Hematopoietic multipotent progenitor cell treated with erythropoietin and hydrocortisone succinate and interleukin-3 and kit ligand, for 8 days (in vitro differentiated cells): ENCODE data around the gene FIGN.

ENCODE experiments used
- DNase-seq: peaks from one replicate; pipeline ENCODE4 v3.0.0-alpha.2; 2015

The FIGN gene

DNA sequence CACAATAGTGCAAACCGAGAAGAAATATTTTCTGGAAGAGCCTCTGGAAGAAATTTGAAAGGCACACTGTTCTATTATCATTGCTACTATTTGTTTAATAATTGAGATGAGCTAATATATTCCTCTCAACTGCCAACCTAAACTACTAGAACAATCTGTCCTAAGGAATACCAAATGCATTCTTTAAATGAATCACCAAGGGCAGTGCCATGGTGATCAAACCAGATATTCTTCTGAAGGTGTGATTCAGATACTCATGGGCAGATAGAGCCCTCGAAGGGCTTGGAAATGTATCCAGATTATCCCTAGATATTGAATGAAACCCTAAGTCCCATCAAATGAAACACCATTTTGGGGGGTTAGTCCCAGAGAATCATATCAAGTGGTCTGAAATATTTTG is 76.6 kb downstream of the FIGN start:
- DNase-seq, result no peak

DNA sequence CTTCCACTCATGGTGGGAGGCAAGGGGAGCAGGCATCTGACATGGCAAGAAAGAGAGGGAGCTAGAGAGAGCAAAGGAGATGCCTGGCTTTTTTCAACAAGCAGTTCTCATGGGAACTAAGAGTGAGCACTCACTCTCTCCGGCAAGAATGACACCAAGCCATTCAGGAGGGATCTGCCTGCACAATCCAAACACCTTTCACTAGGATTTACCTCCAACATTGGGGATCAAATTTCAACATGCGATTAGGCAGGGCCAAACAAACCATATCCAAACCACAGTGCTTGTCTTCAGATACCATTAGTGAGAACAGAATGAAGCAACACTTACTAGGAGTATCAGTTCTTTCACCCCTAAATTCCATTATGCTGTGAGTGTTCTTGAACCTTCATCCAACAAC is 77.3 kb downstream of the FIGN start:
- DNase-seq, result no peak

DNA sequence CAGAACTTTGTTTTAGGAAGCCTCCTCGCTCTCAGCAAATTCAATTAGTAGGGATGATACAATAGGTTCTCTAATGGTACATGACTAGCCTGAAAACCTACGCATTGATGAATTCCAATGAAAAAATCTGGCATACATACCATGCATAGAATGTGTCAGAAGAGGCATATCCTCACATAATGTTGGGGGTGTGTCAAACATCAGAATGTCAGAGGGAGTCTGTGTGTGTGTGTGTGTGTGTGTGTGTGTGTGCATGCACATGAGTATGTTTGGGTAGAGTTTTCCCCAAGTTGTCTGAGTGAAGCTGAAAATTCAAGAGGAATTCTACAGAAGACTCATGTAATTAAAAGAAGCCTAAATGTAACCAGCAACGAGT is 78.5 kb downstream of the FIGN start:
- no peak for DNase-seq

DNA sequence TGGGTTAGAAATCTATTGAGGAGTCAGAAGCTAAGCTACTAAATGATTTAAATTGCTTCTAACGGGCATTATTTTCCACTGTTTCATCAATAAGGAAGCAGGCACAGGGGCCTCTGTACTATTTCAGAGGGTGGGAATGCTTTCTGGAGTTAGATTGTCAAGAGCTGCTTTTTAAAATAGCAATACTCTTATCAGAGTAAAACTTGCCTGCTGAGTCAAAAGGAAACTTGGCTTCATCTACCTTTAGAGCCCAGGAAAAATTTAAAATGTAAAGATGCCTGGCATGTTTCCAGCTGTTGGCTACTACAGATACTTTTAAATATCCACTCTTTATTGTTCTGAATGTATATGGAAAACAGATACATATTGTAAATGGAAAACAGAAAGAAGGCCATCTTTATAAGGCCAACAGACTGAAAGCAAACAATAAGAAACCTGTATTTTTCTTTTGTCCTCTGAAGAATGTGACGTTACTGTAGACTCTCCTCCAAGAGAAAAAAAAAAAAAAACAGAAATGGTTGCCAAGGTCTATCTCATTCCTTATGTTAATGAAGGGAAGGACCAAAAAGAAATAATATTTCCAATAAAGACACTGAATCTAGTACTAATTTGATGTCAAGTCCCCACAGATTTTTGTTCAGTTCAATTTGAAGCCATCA is 79.1 kb downstream of the FIGN start:
- no peak for DNase-seq

DNA sequence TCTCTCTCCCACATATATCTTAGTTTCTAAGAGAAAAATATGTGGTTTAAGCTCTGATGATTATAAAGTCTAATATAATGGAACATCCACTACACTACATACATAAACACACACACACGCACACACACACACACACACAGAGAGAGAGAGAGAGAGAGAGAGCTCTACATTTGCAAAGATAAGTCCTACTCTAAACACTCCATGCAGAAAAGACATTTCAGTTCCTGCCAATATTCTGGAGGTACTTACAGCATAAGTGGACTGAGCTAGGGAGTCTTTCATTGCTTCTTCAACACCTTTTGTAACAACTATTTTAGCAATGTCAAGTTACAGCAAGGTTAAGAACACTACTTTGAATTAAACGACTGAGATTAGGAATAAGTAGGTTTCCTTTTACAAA is 80.1 kb downstream of the FIGN start:
- no peak for DNase-seq

DNA sequence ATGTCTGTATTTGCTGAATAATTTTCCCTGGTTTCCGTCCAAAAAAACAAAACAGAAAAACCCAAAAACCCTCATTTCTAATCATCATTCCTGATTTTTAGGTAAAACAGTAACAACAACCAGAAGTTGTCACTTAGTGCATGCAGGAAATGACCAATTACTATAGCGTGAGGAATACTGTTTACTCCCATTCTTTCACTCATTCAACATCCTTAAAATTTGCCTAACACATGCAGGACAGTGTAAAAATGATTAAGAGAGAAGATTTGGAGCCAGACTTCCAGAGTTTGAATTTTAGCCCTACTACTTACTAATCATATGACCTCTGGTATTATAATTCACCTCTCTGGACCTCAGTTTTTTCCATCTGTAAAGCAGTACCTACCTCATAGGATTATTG is 83.1 kb downstream of the FIGN start:
- no peak for DNase-seq

DNA sequence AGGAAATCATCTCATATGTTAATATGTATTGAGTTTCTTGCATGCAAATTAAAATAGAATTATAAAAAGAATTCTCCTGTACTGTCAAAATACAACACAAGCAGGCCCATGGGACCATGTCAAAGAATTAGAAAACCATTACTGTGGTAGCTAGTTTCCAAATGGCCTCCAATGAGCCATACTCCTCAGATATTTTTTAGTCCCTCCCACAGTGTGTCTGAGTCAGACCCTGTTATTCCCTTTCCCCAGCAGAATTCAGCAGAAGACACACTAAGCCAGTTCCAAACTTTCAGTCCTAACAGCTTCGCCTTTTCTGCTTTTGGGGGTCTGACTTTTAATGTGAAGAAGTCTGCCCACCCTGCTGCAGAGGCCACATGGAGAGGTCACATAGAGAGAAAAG is 86.7 kb downstream of the FIGN start:
- DNase-seq, result no peak

DNA sequence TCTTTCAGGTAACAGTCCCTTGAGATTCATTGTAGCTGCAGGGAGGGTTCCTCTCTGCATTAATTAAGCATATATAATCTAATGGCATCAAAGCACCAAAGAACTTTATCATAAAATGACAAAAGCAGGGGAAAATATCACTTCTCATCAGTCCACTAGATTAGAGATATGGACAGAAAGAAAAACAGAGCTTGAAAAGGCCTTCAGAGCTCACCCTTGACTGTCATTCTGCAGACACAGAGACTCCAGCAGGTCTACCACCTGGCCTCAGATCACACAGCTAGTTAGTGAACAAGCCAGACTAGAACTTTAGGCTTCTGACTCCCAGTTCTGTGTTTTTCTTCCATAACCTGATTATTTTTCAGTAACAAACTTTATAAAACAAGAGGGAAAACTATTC is 88.5 kb downstream of the FIGN start:
- DNase-seq, result no peak

DNA sequence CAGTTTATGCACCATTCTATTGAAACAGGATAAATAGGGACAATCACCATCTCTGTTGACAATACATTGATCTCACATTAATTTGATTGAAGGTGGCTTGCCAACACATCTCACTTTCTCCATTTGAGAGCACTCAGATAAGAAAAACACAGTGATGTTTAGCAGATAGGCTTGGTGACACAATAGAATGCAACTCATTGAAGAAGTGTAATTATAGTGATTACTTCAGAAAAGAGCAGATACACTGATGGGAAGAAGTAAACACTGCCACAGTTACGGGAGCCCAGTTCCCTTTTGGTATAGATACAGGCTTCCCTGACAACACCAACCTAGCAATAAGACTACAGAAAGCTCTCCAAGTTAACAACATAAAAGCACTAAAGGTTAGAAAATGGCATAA is 89.1 kb downstream of the FIGN start:
- DNase-seq, result no peak

DNA sequence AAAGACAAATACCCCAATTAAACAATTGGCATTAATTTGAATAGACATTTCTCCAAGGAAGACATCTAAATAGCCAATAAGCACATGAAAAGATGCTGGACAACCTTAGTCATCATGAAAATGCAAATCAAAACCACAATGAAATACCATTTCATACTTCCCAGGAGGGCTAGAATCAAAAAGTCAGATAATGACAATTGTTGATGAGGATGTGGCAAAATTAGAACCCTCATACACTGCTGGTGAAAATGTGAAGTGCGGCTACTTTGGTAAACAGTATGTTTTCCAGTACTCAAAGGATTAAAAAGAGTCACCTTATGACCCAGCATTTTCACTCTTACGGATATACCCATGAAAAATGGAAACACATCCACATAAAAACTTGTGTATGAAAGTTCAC is 91.6 kb downstream of the FIGN start:
- DNase-seq, result no peak

DNA sequence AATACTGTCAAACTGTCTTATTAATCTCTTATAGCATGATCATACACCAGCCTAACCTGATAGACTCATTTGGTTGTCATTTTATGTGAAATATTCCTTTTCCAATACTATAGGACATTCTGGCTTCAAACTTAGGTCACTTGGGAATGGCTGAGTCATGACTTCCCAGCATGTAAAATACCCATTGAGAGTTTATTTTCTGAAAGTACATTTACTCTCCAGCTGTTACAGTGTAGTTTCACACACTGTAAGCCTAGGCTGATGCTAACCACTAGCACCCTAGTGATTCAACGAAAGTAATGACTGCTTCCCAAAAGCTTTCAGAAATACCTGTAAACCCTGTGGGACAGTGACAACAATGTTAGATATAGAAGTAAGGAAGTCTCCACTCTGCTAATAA is 93.8 kb downstream of the FIGN start:
- no peak for DNase-seq

DNA sequence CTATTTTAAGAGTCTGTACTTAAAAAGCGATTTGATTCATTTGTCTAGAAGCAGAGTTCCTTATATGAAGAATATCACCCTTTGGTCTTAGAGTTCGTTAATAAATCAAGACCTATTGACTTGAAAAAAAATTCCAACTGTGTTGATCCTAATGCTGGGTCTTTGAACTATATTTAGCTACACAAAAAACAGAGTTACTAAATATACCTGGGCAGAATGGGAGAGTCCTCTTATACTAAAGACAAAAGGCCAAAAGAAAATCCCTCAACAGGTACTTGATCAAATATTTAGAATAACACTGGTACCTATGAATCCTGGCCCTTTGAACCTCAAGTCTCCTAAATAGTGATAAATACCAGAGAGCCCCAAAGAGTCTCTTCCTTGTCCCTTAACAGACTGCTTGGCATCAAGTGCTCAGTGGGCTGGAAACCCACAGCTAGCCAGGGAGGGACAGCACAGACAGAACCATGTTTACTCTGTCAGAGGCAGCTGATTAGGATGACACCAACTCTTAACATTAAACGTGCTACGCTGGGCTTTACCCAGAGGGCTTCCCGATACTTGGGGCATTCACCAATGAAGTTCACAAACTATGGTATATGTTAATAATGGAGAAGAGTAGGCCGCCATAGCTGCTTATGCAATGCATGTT is 95.1 kb downstream of the FIGN start:
- no peak for DNase-seq

DNA sequence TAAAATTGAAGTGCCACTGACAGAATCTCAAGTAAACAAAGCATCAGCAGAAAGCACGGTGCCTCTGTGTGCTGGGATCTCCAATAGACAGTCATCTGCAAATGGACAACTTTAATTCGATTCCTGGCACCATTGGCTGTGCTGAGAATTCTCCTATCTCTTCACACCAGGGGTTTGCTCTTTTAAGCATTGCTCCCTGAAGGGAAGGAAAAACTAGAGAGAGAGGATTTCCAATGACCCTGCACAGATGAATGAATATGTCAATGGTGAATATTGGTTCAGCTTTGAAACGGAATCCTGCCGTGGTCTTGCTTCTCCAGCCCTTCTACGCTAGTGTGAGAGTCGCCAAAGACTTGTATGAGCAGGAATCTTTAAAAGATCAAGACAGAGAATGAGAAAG is 97.9 kb downstream of the FIGN start:
- DNase-seq, result no peak

DNA sequence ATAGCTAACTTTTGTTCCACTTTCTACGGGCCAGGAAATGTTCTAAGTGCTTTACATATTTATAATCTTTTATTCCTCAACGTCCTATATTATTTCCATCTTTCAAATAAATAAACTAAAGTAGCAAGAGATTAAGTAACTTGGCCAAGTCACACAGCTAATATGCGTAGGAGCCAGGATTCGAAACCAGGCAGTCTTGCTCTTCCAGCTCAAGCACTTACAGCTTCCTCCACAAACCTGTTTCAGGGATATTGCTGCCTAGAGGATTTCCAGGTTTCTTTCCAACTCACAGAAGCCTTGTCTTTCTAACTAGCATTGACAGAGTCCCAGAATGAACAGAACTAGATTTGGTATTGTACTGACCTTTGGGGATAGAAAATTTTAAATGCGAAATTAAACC is 102.5 kb downstream of the FIGN start:
- no peak for DNase-seq

DNA sequence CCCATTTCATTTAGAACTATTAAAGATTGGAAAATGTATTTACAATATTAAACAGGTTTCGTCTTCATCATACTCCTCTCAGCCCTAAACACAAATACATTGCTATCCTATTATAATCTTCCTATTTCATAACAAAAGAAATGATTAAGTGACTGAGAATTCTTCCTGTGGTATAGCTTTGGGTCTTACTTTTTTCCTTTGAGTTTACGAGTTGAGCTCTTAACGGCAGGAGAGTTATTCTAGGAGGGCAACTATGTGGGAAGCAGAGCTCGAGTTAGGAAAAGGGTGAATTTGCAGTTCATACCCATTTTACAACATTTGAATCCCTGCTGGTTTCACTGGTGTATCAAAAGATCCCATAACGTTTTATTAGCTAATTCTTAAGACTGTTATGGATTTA is 105.0 kb downstream of the FIGN start:
- no peak for DNase-seq

DNA sequence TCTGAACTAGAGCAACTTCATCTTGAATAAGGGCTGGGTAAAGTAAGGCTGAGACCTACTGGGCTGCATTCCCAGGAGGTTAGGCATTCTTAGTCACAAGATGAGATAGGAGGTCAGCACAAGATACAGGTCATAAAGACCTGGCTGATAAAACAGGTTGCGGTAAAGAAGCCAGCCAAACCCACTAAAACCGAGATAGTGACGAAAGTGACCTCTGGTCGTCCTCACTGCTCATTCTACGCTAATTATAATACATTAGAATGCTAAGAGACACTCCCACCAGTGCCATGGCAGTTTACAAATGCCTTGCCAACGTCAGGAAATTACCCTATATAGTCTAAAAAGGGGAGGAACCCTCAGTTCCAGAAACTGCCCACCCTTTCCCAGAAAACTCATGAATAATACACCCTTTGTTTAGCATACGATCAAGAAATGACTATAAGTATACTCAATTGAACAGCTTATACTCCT is 109.1 kb downstream of the FIGN start:
- no peak for DNase-seq

DNA sequence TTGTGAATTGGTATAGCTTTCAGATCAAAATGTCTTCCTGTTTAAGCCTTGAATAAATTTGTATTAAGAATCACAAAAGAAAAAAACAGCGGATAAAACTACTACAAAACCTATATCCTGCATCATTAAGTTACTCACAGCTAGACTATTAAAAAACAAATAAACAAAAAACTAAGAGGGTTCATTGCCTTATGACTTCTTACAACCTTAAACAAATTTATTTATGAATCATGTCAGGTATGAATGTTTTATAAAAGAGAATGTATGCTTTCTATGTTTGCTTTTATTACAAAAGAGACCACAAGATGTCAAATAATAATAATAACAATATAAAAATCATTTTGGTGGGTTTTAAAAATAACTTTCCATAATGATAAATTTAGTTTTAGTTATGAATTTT is 109.6 kb downstream of the FIGN start:
- DNase-seq, result no peak

DNA sequence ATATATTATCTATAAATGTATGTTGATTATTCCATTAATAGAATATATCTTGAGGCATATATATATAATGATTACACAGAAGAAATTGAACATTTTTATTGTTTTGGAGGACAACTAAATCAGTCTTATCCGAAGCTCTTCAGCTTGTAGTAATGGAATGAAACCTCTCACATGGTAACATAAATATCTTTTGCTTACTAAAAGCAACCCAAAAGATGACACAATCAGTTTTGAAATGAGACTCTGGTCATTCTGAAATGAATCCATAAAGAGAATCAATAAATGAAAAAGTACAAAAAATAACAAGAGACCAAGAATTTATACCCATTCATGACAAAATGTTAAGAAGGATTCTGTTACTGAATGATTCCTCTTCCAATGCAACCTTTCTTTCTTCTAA is 110.2 kb downstream of the FIGN start:
- DNase-seq, result no peak

DNA sequence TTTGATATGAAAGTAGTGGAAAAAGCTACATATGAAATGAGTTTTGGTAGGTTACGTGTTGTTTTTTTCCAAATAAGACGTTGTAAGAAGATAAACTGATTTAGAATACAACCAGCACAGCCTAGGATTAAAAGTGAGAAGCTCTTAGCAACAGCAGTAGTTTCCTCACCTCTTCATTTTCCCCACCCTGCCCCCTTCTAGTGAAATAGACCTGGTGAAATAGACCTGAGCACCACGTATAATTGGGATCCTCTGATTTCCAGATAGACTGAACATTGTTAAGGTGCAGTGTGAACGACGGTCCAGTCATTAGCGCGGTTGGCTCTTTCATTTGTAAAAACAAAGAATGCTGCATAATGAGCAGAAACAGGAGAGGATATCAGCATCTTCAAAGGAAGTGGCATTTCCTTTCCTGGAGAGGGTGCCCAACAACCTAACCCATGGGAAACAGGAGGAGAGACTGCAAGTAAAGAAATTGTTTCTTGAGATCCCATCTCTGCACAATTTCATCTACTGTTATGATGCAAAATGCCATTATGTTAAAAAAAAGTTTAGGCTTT is 114.3 kb downstream of the FIGN start:
- no peak for DNase-seq

DNA sequence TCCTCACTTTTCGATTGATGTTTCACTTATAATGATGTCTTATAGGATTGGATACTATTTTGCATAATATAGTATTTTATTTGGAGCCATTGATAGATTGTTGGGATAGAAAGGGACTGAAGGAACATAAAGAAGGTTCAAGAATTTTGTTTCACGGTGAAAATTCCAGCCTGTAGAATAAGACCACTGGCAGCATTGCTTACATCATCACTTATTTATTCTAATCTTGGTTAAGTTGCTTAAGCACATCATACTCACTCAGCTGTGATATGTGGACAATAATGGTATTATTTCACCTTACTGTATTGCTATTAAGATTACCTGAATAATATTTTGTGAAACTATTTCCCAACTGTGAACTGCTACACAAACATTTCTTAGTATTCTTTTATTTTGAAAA is 118.3 kb downstream of the FIGN start:
- DNase-seq, result no peak

DNA sequence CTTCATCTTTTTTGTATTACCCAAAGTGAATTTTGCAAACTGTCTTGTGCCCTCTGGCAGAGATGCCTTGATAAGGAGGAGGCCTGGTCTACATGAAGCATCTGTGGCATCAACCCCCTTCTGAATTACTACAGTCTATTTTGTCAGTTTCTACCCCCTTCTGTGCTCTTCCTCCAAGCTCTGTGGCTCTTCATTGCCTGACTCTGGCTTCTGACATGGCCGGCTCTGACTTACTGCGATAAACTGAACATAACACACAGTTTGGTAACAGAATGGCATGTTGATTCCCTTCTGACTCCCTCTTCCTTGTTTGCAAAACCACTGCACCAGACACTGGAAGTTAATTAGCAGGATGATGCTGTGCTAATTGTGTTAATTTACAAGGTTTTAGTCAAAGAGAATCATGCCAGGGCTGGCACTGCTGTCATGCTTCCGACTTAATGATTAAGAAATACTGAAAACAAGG is 122.5 kb downstream of the FIGN start:
- DNase-seq, result no peak

DNA sequence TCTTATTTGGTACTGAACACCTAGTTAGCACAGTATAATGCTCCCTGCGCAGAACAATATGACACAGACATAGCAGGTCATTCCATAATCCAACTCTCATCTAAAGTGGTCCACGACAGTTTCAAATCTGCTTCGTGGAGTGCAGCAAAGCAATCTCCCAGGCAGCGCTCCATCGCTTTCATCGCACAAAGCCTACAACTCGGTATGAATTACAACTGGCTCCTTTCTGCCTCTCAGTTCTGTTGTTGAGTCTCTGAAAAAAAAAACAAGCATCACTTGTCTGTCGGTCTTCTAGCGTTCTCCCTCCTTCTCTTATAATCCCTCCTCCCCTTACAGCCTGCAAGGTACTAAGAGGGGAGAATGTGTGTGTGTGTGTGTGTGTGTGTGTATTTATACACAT is 123.5 kb downstream of the FIGN start:
- no peak for DNase-seq

DNA sequence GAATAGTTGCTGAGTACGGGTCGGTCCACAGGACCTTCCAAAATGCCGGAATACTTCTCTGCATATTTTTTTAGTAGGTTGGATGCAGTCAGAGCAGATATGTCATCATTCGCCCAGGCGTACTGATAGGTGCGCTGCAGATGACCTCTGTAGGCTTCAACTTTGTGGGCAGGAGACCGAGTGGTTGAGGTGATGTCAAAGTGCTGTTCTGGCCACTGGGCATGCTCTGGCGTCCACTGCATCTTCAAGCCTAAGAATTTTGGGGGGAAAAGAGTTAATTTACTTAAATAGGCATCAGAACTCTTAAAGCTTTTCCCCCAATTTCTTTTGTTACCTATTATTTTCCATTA is 124.3 kb downstream of the FIGN start:
- DNase-seq, result no peak

DNA sequence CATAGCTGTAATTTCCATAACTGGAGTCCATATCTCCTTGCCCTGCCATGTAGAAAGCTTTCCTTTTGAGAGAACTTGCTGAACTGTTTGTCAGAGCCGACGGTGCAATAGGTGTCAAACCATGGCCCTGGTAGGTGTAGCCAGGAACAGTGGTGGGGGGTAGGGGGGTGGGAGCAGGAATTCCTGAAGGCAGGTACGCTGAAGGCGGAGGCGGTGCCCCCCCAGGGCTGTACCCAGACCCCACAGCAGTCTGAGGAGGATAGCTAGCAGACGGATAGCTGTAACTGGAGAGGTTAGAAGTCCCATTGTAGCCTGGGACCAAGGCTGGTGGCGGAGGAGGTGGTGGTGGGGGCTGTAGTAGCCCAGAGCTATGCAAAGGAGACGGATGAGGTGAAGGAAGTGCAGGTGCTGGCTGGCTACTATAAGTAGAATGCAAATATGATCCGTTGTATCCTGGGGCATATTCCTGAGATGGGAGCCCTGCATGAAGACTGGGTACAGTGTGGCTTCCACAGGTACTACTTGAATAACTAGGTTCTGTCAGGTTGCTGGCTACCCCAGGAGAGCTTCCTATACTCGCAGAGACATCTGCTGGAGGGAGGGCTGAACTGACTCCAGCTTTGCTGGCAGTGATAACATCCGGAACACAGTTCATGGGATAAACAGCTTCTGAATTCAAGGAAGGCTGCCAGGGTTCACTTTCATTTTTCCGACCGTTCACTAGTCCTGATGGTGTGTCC is 124.8 kb downstream of the FIGN start:
- no peak for DNase-seq
